ENCODE data around the gene NKIRAS2. TPM values are rescaled to one million over a fixed set of nuclear protein-coding genes. Genes with fewer than 3 reads are reported as not detected.

Gene NKIRAS2
- total RNA-seq, 1 experiment from 2014 or later: 55.0 TPM

- BruUV-seq (replicated peaks): no TSS peak
- ChIA-PET CTCF (interaction anchor here (0.8 to 1.0 kb wide), 2 partner anchors 27 to 89 kb away, joined by 3 read pairs; partner anchors contain the start of gene CNP), POLR2A (no interaction called here)
- H3K4me1 ChIP-seq: peaks cover 7% of the 10 kb centered on the region
- Mint-ChIP-seq H3K9me3 (ENCODE audit: unreplicated experiment) (no peaks in the 10 kb centered on the region), H3K4me1 (ENCODE audit: low read depth, unreplicated experiment) (peaks cover 15% of the 10 kb centered on the region), H3K27me3 (ENCODE audit: insufficient read depth, unreplicated experiment) (no peaks in the 10 kb centered on the region), H3K36me3 (ENCODE audit: insufficient read depth, unreplicated experiment) (no peaks in the 10 kb centered on the region), H3K4me3 (ENCODE audit: unreplicated experiment) (no peak overlapping the region), H3K27ac (ENCODE audit: unreplicated experiment) (no peak overlapping the region)
- intact Hi-C loops (cut with micrococcal nuclease; ENCODE audit: unreplicated experiment): no loop called here
- no peaks in the 10 kb centered on the region for H3K36me3 ChIP-seq (ENCODE audit: control insufficient read depth, insufficient read depth, low read length)
- no peak for TF ChIP-seq CTCF (IDR thresholded peaks at IDR 0.05; ENCODE audit: insufficient read depth in 1 of 2, low read depth in 1 of 2, low read length in 1 of 2, severe bottlenecking in 1 of 2, unreplicated experiment in 1 of 2)
- H3K9me3 ChIP-seq: no peaks in the 10 kb centered on the region
- no peak for DNase-seq
- no peaks in the 10 kb centered on the region for H3K27me3 ChIP-seq (replicated peaks; ENCODE audit: control insufficient read depth, insufficient read depth, low read length)
- H3K4me3 ChIP-seq (ENCODE audit: low read depth, low read length): no peak overlapping the region
These were observed 35.1 kb downstream of the NKIRAS2 start for GRCh38 chr17:42055027-42055426.

GRCh38 chr17:42055496-42055895 is 35.6 kb downstream of the NKIRAS2 start:
- H3K4me1 ChIP-seq: peaks cover 7% of the 10 kb centered on the region
- H3K27ac Mint-ChIP-seq (ENCODE audit: unreplicated experiment): no peak overlapping the region
- no peaks in the 10 kb centered on the region for H3K9me3 Mint-ChIP-seq (ENCODE audit: unreplicated experiment)
- ChIA-PET POLR2A (no interaction called here), CTCF (interaction anchor here (0.8 to 1.4 kb wide), 2 partner anchors 9 to 89 kb away, joined by 3 read pairs; partner anchors contain the start of gene CNP)
- no peak for TF ChIP-seq CTCF (IDR thresholded peaks at IDR 0.05; ENCODE audit: insufficient read depth in 1 of 2, low read depth in 1 of 2, low read length in 1 of 2, severe bottlenecking in 1 of 2, unreplicated experiment in 1 of 2)
- H3K4me3 Mint-ChIP-seq (ENCODE audit: unreplicated experiment): no peak overlapping the region
- H3K27me3 Mint-ChIP-seq (ENCODE audit: insufficient read depth, unreplicated experiment): no peaks in the 10 kb centered on the region
- no peak for DNase-seq
- intact Hi-C loops (cut with micrococcal nuclease; ENCODE audit: unreplicated experiment): no loop called here
- no peaks in the 10 kb centered on the region for H3K9me3 ChIP-seq
- no TSS peak for BruUV-seq (replicated peaks)
- H3K36me3 ChIP-seq (ENCODE audit: control insufficient read depth, insufficient read depth, low read length): no peaks in the 10 kb centered on the region
- no peaks in the 10 kb centered on the region for H3K36me3 Mint-ChIP-seq (ENCODE audit: insufficient read depth, unreplicated experiment)
- H3K4me1 Mint-ChIP-seq (ENCODE audit: low read depth, unreplicated experiment): peaks cover 15% of the 10 kb centered on the region
- no peaks in the 10 kb centered on the region for H3K27me3 ChIP-seq (replicated peaks; ENCODE audit: control insufficient read depth, insufficient read depth, low read length)
- H3K4me3 ChIP-seq (ENCODE audit: low read depth, low read length): no peak overlapping the region

GRCh38 chr17:42056635-42057034 is 36.7 kb downstream of the NKIRAS2 start:
- Histone ChIP-seq H3K4me1 (no peaks in the 10 kb centered on the region), H3K27me3 (replicated peaks; ENCODE audit: control insufficient read depth, insufficient read depth, low read length) (no peaks in the 10 kb centered on the region), H3K36me3 (ENCODE audit: control insufficient read depth, insufficient read depth, low read length) (no peaks in the 10 kb centered on the region), H3K4me3 (ENCODE audit: low read depth, low read length) (no peak overlapping the region), H3K9me3 (no peaks in the 10 kb centered on the region)
- Mint-ChIP-seq H3K4me1 (ENCODE audit: low read depth, unreplicated experiment) (peaks cover 8% of the 10 kb centered on the region), H3K27ac (ENCODE audit: unreplicated experiment) (no peak overlapping the region), H3K4me3 (ENCODE audit: unreplicated experiment) (no peak overlapping the region), H3K27me3 (ENCODE audit: insufficient read depth, unreplicated experiment) (no peaks in the 10 kb centered on the region), H3K36me3 (ENCODE audit: insufficient read depth, unreplicated experiment) (no peaks in the 10 kb centered on the region), H3K9me3 (ENCODE audit: unreplicated experiment) (no peaks in the 10 kb centered on the region)
- TF ChIP-seq CTCF (IDR thresholded peaks at IDR 0.05; ENCODE audit: insufficient read depth in 1 of 2, low read depth in 1 of 2, low read length in 1 of 2, severe bottlenecking in 1 of 2, unreplicated experiment in 1 of 2): no peak
- no peak for DNase-seq
- BruUV-seq (replicated peaks): no TSS peak
- POLR2A ChIA-PET: no interaction called here
- CTCF ChIA-PET: interaction anchor here (1.4 kb wide), 1 partner anchor 8 kb away, joined by 3 read pairs; no protein-coding TSS in a partner anchor
- intact Hi-C loops (cut with micrococcal nuclease; ENCODE audit: unreplicated experiment): no loop called here

Measured in Caco-2 (cell line).